ENCODE data around the gene ATP6V0C.

Gene ATP6V0C

DNA sequence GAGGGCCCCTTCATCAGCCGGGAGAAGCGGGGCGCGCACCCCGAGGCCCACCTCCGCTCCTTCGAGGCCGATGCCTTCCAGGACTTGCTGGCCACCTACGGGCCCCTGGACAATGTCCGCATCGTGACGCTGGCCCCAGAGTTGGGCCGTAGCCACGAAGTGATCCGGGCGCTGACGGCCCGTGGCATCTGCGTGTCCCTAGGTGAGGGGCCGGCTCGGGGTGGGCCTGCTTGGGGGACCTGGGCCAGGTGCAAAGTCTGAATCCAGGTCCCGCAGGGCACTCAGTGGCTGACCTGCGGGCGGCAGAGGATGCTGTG is 14.0 kb downstream of the ATP6V0C start:
- H3K4me2 ChIP-seq (ENCODE audit: low read length): no peak overlapping the region
- H3K27me3 ChIP-seq (ENCODE audit: control insufficient read depth, low read length): no peaks in the 10 kb centered on the region
- H3K79me2 ChIP-seq (ENCODE audit: control insufficient read depth, low read length): no peaks in the 10 kb centered on the region
- H4K20me1 ChIP-seq (ENCODE audit: control insufficient read depth, insufficient read depth, low read depth, low read length): no peaks in the 10 kb centered on the region
- H3K9me2 ChIP-seq (replicated peaks; ENCODE audit: control insufficient read depth, low read length): no peaks in the 10 kb centered on the region
- no peak overlapping the region for H3K27ac ChIP-seq (ENCODE audit: low read depth, low read length)
- peaks cover 45% of the 10 kb centered on the region for H3K36me3 ChIP-seq (ENCODE audit: control insufficient read depth, low read length)
- H3K4me3 ChIP-seq (ENCODE audit: low read length): no peak overlapping the region
- no peaks in the 10 kb centered on the region for H3K9me3 ChIP-seq (ENCODE audit: control insufficient read depth, insufficient read depth, low read length)
- H3K4me1 ChIP-seq (ENCODE audit: control insufficient read depth, low read length): peaks cover 11% of the 10 kb centered on the region
- peaks cover 3% of the 10 kb centered on the region for H3F3A ChIP-seq (ENCODE audit: control insufficient read depth, insufficient read depth)
- no peak for TF ChIP-seq EZH2phosphoT487 (IDR thresholded peaks at IDR 0.05; ENCODE audit: borderline replicate concordance, low read length)
- TF ChIP-seq, protein P1, sequence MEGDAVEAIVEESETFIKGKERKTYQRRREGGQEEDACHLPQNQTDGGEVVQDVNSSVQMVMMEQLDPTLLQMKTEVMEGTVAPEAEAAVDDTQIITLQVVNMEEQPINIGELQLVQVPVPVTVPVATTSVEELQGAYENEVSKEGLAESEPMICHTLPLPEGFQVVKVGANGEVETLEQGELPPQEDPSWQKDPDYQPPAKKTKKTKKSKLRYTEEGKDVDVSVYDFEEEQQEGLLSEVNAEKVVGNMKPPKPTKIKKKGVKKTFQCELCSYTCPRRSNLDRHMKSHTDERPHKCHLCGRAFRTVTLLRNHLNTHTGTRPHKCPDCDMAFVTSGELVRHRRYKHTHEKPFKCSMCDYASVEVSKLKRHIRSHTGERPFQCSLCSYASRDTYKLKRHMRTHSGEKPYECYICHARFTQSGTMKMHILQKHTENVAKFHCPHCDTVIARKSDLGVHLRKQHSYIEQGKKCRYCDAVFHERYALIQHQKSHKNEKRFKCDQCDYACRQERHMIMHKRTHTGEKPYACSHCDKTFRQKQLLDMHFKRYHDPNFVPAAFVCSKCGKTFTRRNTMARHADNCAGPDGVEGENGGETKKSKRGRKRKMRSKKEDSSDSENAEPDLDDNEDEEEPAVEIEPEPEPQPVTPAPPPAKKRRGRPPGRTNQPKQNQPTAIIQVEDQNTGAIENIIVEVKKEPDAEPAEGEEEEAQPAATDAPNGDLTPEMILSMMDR (IDR thresholded peaks at IDR 0.05; ENCODE audit: low read depth, low read length, poor library complexity, severe bottlenecking): no peak

DNA sequence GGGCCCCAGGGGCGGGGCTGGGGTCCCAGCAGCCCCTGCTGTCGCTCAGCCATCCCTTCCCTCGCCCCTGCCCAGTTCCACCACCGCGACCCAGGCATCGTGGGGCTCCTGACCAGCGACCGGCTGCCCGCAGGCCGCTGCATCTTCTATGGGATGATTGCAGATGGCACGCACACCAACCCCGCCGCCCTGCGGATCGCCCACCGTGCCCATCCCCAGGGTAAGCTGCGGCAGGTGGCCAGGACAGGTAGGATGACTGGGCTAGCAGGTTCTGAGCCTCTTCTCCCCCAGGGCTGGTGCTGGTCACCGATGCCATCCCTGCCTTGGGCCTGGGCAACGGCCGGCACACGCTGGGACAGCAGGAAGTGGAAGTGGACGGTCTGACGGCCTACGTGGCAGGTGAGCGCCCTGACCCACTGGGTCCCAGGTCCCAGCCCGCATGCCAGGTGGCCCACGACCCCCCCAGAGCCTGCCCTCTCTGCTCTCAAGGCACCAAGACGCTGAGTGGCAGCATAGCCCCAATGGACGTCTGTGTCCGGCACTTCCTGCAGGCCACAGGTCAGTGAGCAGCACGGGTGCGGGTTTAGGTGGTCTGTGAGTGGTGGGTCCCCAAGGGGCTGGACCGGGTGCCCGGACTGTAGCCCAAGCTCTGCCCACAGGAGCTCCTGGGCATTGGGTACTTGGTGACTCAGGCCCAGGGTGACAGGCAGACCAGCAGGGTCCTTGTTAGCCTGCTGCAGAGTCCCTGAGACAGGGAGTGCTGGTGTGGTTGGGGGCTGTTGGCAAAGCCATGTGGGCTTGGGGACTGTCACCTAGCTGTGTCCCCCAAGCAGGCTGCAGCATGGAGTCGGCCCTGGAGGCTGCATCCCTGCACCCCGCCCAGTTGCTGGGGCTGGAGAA is 14.7 kb downstream of the ATP6V0C start:
- Histone ChIP-seq H3K36me3 (ENCODE audit: control insufficient read depth, low read length) (peaks cover 41% of the 10 kb centered on the region), H3K9me3 (ENCODE audit: control insufficient read depth, insufficient read depth, low read length) (no peaks in the 10 kb centered on the region), H3K4me1 (ENCODE audit: control insufficient read depth, low read length) (peaks cover 16% of the 10 kb centered on the region)

DNA sequence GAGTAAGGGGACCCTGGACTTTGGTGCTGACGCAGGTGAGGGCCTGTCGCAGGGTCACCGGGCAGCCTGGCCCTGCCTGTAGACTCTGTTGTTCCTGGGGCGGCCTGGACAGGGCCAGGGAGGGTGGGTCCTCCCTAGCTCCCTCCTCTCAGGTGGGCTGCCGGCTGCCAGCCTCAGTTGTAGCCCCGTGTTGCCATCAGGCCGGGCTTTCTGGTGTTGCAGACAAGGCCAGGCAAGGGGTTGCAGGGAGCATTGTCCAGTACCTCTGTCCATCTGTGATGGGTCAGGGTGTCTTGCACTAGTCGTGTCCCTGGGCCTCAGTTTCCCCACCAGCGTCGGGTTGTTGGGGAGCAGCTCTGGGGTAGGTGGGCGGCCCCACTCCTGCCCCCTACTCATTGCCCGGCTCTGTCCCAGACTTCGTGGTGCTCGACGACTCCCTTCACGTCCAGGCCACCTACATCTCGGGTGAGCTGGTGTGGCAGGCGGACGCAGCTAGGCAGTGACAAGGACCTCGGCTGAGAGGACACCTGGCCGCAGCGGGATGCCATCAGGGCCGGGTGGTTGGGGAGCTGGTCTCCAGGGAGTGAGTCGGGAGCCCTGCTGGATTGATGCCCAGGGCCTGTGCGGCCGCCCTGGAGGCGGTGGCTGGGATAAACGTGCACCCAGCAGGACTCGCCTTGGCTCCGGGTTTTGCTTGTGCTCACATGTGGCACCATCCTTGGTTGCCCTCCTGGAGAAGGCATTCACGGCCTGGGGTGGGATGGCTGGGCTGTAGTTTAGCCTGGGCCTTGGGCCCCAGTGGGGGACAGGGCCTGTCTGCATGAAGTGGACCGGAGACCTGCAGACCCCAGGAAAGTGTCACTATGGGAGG is 15.5 kb downstream of the ATP6V0C start:
- Histone ChIP-seq H3K9me2 (replicated peaks; ENCODE audit: control insufficient read depth, low read length) (no peaks in the 10 kb centered on the region), H3K4me1 (ENCODE audit: control insufficient read depth, low read length) (peaks cover 19% of the 10 kb centered on the region), H3K36me3 (ENCODE audit: control insufficient read depth, low read length) (peaks cover 32% of the 10 kb centered on the region), H3F3A (ENCODE audit: control insufficient read depth, insufficient read depth) (peaks cover 6% of the 10 kb centered on the region), H4K20me1 (ENCODE audit: control insufficient read depth, insufficient read depth, low read depth, low read length) (no peaks in the 10 kb centered on the region), H3K9me3 (ENCODE audit: control insufficient read depth, insufficient read depth, low read length) (no peaks in the 10 kb centered on the region), H3K27me3 (ENCODE audit: control insufficient read depth, low read length) (no peaks in the 10 kb centered on the region), H3K27ac (ENCODE audit: low read depth, low read length) (no peak overlapping the region), H3K4me2 (ENCODE audit: low read length) (no peak overlapping the region), H3K4me3 (ENCODE audit: low read length) (no peak overlapping the region), H3K79me2 (ENCODE audit: control insufficient read depth, low read length) (no peaks in the 10 kb centered on the region)
- no peak for TF ChIP-seq EZH2phosphoT487 (IDR thresholded peaks at IDR 0.05; ENCODE audit: borderline replicate concordance, low read length)
- TF ChIP-seq, protein P1 (IDR thresholded peaks at IDR 0.05; ENCODE audit: low read depth, low read length, poor library complexity, severe bottlenecking): no peak

More for the DNA sequence above, 14.7 kb downstream of the ATP6V0C start:
- Histone ChIP-seq H3K27me3 (ENCODE audit: control insufficient read depth, low read length) (no peaks in the 10 kb centered on the region), H3K4me3 (ENCODE audit: low read length) (no peak overlapping the region), H3K9me2 (replicated peaks; ENCODE audit: control insufficient read depth, low read length) (no peaks in the 10 kb centered on the region), H3K27ac (ENCODE audit: low read depth, low read length) (no peak overlapping the region), H4K20me1 (ENCODE audit: control insufficient read depth, insufficient read depth, low read depth, low read length) (no peaks in the 10 kb centered on the region), H3K4me2 (ENCODE audit: low read length) (no peak overlapping the region), H3F3A (ENCODE audit: control insufficient read depth, insufficient read depth) (peaks cover 3% of the 10 kb centered on the region), H3K79me2 (ENCODE audit: control insufficient read depth, low read length) (no peaks in the 10 kb centered on the region)
- no peak for TF ChIP-seq EZH2phosphoT487 (IDR thresholded peaks at IDR 0.05; ENCODE audit: borderline replicate concordance, low read length)
- TF ChIP-seq, protein P1 (IDR thresholded peaks at IDR 0.05; ENCODE audit: low read depth, low read length, poor library complexity, severe bottlenecking): no peak

Data from DOHH2 (cell line).